Cardiac muscle cell (in vitro differentiated cells and primary cell): Measurements from ENCODE around the gene FAM120A. TPM values are rescaled to one million over a fixed set of nuclear protein-coding genes. Genes with fewer than 3 reads are reported as not detected.
A peak's percentile ranks its signal among the peaks of the same experiment; 100 is the strongest.

Source experiments
- DNase-seq, 2 donors: peaks; one replicate each; pipeline versions ENCODE4 v3.0.0 to v3.0.0-alpha.2; 2010 to 2017; ENCODE audit warnings: low read depth in 1 of 2, low spot score in 1 of 2
- H3K27ac ChIP-seq: fragments of 200-600 bp; sonication (generic); 2 replicates; pipeline ENCODE4 v1.5.1; 2016
- H3K27me3 ChIP-seq: fragments of 200-600 bp; sonication (generic); 2 replicates; pipeline ENCODE4 v1.6.0; 2016; ENCODE audit warnings: control low read depth
- H3K36me3 ChIP-seq: fragments of 200-600 bp; sonication (generic); 2 replicates; pipeline ENCODE4 v1.5.1; 2016; ENCODE audit warnings: control low read depth
- H3K4me1 ChIP-seq: fragments of 200-600 bp; sonication (generic); 2 replicates; pipeline ENCODE4 v1.8.1; 2017; ENCODE audit warnings: low read depth, mild to moderate bottlenecking, mixed run types
- H3K4me3 ChIP-seq: fragments of 200-600 bp; sonication (generic); 2 replicates; pipeline ENCODE4 v1.5.1; 2016; ENCODE audit warnings: mild to moderate bottlenecking
- H3K9me3 ChIP-seq: fragments of 200-600 bp; sonication (generic); 2 replicates; pipeline ENCODE4 v1.5.1; 2017; ENCODE audit warnings: low read depth, mild to moderate bottlenecking, control low read depth
- polyA plus RNA-seq: library from polyadenylated mRNA; unstranded; fragments of >200 nt; fragmentation: Nextera tagmentation; extraction: Ambion mirVana; gene quantifications from 2 replicates; pipeline ENCODE4 v1.2.1, GENCODE V29; 2016
- total RNA-seq: library from RNA; depleted of rRNA; stranded (reverse); fragments of >200 nt; gene quantifications from 2 replicates; pipeline ENCODE4 v1.2.3, GENCODE V29; 2016
- TF ChIP-seq, protein P1 (sequence below): IDR thresholded peaks from 2 replicates; pipeline ENCODE4 v1.5.1; 2012; ENCODE audit warnings: low read depth, mild to moderate bottlenecking, low read length

FAM120A gene
- total and polyA plus RNA-seq, 2 experiments from 2014 or later, result 12.9 to 39.8 TPM

DNA sequence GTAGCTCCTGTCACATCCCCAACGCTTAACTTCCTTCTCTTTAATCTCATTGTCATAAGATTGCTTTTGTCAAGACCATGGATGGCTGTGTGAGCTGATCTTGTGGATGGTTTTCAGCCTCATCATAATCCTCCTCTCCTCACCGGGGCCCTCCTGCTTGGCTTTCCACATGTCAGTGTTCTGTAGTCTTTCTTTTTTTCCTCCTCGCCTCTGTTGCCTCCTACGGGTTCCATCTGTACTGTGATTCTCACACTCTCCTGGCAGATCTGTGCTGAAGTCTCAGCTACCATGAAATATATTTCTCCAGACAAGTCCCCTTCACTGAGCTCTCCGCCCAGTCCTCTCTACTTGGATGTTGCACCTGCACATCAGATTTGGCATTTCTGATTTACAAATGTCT lies 36.8 kb downstream of the FAM120A start:
- Histone ChIP-seq H3K9me3 (no peaks in the 10 kb centered on the region), H3K4me1 (peaks cover 14% of the 10 kb centered on the region), H3K27me3 (no peaks in the 10 kb centered on the region), H3K4me3 (no peak overlapping the region), H3K27ac (no peak overlapping the region), H3K36me3 (no peaks in the 10 kb centered on the region)
- TF ChIP-seq, protein P1, sequence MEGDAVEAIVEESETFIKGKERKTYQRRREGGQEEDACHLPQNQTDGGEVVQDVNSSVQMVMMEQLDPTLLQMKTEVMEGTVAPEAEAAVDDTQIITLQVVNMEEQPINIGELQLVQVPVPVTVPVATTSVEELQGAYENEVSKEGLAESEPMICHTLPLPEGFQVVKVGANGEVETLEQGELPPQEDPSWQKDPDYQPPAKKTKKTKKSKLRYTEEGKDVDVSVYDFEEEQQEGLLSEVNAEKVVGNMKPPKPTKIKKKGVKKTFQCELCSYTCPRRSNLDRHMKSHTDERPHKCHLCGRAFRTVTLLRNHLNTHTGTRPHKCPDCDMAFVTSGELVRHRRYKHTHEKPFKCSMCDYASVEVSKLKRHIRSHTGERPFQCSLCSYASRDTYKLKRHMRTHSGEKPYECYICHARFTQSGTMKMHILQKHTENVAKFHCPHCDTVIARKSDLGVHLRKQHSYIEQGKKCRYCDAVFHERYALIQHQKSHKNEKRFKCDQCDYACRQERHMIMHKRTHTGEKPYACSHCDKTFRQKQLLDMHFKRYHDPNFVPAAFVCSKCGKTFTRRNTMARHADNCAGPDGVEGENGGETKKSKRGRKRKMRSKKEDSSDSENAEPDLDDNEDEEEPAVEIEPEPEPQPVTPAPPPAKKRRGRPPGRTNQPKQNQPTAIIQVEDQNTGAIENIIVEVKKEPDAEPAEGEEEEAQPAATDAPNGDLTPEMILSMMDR, result no peak
- DNase-seq, result no peak

DNA sequence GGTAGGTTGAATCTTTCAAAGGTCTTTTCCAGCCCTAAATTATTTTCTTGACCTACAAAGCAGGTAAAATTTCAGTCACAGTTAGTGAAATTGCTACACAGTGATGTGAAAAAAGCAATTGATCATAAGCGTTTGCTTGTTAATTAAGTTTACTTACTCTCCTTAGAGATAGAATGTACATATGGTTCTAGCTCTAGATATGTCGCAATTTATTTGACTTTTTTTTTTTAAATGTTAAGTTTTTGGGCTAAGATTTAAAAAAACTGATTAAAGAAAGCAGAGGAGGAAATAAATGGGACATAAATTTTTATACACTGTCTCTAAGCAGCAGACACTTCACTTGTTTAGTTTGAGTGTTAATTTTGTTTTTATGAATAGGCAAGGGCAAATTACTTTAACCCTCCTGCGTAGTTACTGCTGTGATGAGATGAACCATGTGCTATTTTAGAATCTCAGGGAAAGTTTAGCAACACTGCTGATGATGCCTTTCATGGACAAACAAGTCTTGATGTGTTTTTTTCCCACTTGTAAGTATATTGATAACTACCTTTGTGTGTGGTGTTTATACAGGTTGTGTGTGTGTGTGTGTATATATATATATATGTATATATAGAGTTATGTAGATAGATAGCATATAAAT lies 40.2 kb downstream of the FAM120A start:
- TF ChIP-seq, protein P1, result no peak

DNA sequence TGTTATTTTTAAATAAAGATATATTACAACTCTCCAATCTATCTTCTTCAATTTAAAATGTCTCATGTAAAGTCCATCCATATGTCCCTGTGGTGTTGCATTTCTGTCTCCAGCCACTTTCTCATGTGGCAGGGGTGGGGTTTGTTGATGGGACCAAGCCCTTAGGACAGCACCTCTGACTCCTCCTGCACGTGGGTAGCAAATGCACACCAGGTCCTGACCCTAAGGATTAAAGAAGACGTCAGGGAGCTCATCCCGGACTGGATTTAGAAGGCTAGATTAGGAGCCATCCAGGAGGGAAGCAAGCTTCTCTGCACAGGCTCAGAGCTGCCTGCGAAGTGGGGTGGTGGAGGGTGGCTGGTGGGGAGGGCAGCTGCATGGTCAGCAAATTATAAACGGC lies 40.8 kb downstream of the FAM120A start:
- TF ChIP-seq, protein P1, result no peak

More for the DNA sequence above, 40.2 kb downstream of the FAM120A start:
- Histone ChIP-seq H3K36me3 (no peaks in the 10 kb centered on the region), H3K27ac (no peak overlapping the region), H3K4me1 (peaks cover 14% of the 10 kb centered on the region), H3K4me3 (no peak overlapping the region), H3K9me3 (no peaks in the 10 kb centered on the region), H3K27me3 (no peaks in the 10 kb centered on the region)
- DNase-seq, result no peak

DNA sequence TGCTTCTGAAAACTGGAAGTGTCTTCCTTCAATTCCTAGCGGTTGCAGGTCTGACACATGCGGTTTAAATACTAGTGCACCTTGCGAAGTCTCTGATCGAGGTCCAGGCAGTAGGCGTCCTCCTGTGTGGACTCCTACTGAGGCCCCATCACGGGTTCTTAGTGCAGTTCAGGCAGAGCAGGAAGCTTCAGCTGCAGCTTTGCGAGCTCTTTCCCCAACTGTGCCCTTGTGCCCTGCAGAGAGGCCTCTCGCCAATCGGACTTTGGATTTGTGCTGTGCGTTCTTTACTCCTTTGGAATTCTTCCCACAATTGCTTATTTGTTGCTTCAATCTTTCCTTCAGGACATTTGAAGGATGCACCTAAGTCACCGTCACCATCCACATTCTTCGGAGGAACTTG lies 42.5 kb downstream of the FAM120A start:
- H3K36me3 ChIP-seq, result peaks cover 8% of the 10 kb centered on the region
- TF ChIP-seq, protein P1, result no peak

More for the DNA sequence above, 40.8 kb downstream of the FAM120A start:
- Histone ChIP-seq H3K9me3 (no peaks in the 10 kb centered on the region), H3K4me3 (no peak overlapping the region), H3K36me3 (peaks cover 2% of the 10 kb centered on the region), H3K27ac (peak overlapping the region; percentile 32), H3K27me3 (no peaks in the 10 kb centered on the region), H3K4me1 (peaks cover 14% of the 10 kb centered on the region)
- no peak for DNase-seq

DNA sequence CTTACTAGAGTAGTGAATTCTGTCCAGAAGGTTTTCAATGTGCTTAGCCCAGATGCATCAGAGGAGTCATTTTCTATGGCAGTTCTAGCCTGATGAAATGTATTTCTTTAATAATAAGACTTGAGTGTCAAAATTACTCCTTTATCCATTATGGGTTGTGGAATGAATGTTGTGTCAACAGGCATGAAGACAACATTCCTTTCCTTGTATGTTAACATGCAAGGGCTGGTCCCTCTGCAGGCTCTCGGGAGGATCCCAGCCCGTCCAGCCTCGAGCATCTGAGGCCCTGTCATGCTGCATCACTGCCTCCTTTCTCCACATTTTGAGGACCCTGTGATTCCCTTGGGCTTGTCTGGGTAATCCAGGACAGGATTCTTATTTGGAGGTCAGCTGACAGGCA lies 44.8 kb downstream of the FAM120A start:
- H3K9me3 ChIP-seq, result no peaks in the 10 kb centered on the region
- no peak overlapping the region for H3K4me3 ChIP-seq
- no peaks in the 10 kb centered on the region for H3K27me3 ChIP-seq
- H3K4me1 ChIP-seq, result peaks cover 22% of the 10 kb centered on the region
- peaks cover 15% of the 10 kb centered on the region for H3K36me3 ChIP-seq
- TF ChIP-seq, protein P1, result no peak
- H3K27ac ChIP-seq, result no peak overlapping the region
- no peak for DNase-seq

More for the DNA sequence above, 42.5 kb downstream of the FAM120A start:
- H3K4me3 ChIP-seq, result no peak overlapping the region
- H3K9me3 ChIP-seq, result no peaks in the 10 kb centered on the region
- no peaks in the 10 kb centered on the region for H3K27me3 ChIP-seq
- H3K27ac ChIP-seq, result no peak overlapping the region
- H3K4me1 ChIP-seq, result peaks cover 19% of the 10 kb centered on the region
- DNase-seq, result no peak
